H1 (cell line): ENCODE results near the gene MACROD2. TPM values are rescaled to one million over a fixed set of nuclear protein-coding genes. Genes with fewer than 3 reads are reported as not detected.

Experiments
- CTCF ChIA-PET: fragments of 300-600 bp; sonication (Branson Sonifier 250); formaldehyde crosslinking; loops from one replicate; lab custom pipeline; 2021; ENCODE audit not compliant: partially characterized antibody; lab: Charles Lee
- POLR2A ChIA-PET: fragments of 300-600 bp; sonication (Branson Sonifier 250); formaldehyde crosslinking; loops from one replicate; lab custom pipeline; 2021; ENCODE audit warnings: inconsistent platforms; ENCODE audit not compliant: partially characterized antibody; lab: Charles Lee
- DNase-seq, 2 experiments: peaks; one replicate each; pipeline versions ENCODE4 v3.0.0 to v3.0.0-alpha.2; 2010 to 2022; ENCODE audit warnings: low spot score in 2 of 2, low read depth in 1 of 2, mixed read lengths in 1 of 2
- FAIRE-seq: peaks from 2 replicates; lab custom pipeline; 2011; peaks lifted over from hg19 to GRCh38; lab: Jason Lieb, UNC
- H2AFZ ChIP-seq: 2 replicates; pipeline ENCODE4 v1.8.1; 2012; ENCODE audit warnings: low read length, inconsistent platforms
- H2AK5ac ChIP-seq: 2 replicates; pipeline ENCODE4 v1.6.1; 2013; ENCODE audit warnings: low read depth, low read length
- H2BK120ac ChIP-seq: replicated peaks from 2 replicates; pipeline ENCODE3; 2013; ENCODE audit warnings: low read depth, low read length, inconsistent platforms
- H2BK12ac ChIP-seq: 2 replicates; pipeline ENCODE4 v1.6.1; 2013; ENCODE audit warnings: low read depth, low read length
- H2BK15ac ChIP-seq: 2 replicates; pipeline ENCODE4 v1.6.1; 2013; ENCODE audit warnings: low read length
- H2BK20ac ChIP-seq: 2 replicates; pipeline ENCODE4 v1.6.1; 2013; ENCODE audit warnings: low read length
- H2BK5ac ChIP-seq: 2 replicates; pipeline ENCODE4 v1.6.1; 2013; ENCODE audit warnings: low read depth, low read length
- H3K14ac ChIP-seq: 2 replicates; pipeline ENCODE4 v1.6.1; 2013; ENCODE audit warnings: inconsistent platforms; ENCODE audit not compliant: insufficient read length
- H3K18ac ChIP-seq: 2 replicates; pipeline ENCODE4 v1.6.1; 2013; ENCODE audit warnings: low read length; ENCODE audit errors: extremely low read depth
- H3K23ac ChIP-seq: 2 replicates; pipeline ENCODE4 v1.6.1; 2013; ENCODE audit warnings: inconsistent platforms; ENCODE audit not compliant: insufficient read length
- H3K23me2 ChIP-seq: 2 replicates; pipeline ENCODE4 v1.6.1; 2013; ENCODE audit warnings: low read depth, low read length
- H3K27ac ChIP-seq: 2 replicates; pipeline ENCODE4 v1.6.1; 2011; ENCODE audit warnings: low read depth, low read length, inconsistent platforms
- H3K27me3 ChIP-seq, 4 experiments: replicated peaks in 1 of 4; 1 replicate in 1 of 4; 2 replicates in 3 of 4; pipeline versions ENCODE4 v1.6.1 to v1.8.1; 2011 to 2013; ENCODE audit warnings: low read length in 3 of 4, mild to moderate bottlenecking in 3 of 4, inconsistent platforms in 2 of 4, mixed read lengths in 2 of 4, moderate library complexity in 1 of 4; ENCODE audit not compliant: control insufficient read depth in 3 of 4, insufficient read depth in 3 of 4; ENCODE audit errors: extremely low read depth in 1 of 4
- H3K36me3 ChIP-seq, 4 experiments: 2 replicates each; pipeline versions ENCODE4 v1.6.1 to v1.8.1; 2011 to 2013; ENCODE audit warnings: mild to moderate bottlenecking in 4 of 4, low read length in 3 of 4, moderate library complexity in 2 of 4, control low read depth in 1 of 4, inconsistent platforms in 1 of 4; ENCODE audit not compliant: insufficient read depth in 4 of 4, control insufficient read depth in 2 of 4
- H3K4ac ChIP-seq: replicated peaks from 2 replicates; pipeline ENCODE3; 2013; ENCODE audit warnings: low read length, low read depth, mixed read lengths, inconsistent platforms; ENCODE audit not compliant: insufficient read length
- H3K4me1 ChIP-seq, 4 experiments: replicated peaks in 1 of 4; 1 replicate in 1 of 4; 2 replicates in 3 of 4; pipeline versions ENCODE4 v1.6.1 to v1.8.1; 2011 to 2013; ENCODE audit warnings: low read length in 3 of 4, inconsistent platforms in 2 of 4, mixed read lengths in 1 of 4; ENCODE audit not compliant: insufficient read depth in 4 of 4, control insufficient read depth in 3 of 4
- H3K4me2 ChIP-seq, 2 experiments: 2 replicates each; pipeline versions ENCODE4 v1.6.1 to v1.8.1; 2011 to 2013; ENCODE audit warnings: low read depth in 2 of 2, low read length in 2 of 2, control low read depth in 1 of 2, inconsistent platforms in 1 of 2, mild to moderate bottlenecking in 1 of 2; ENCODE audit not compliant: insufficient read depth in 1 of 2
- H3K4me3 ChIP-seq, 4 experiments: fragments of 200-600, 300-600 bp in 1 of 4; sonication (generic), shearing (Covaris generic), sonication (Bioruptor Twin) in 1 of 4; 2 replicates each; pipeline versions ENCODE4 v1.5.1 to v1.8.1; 2011 to 2016; ENCODE audit warnings: low read length in 4 of 4, low read depth in 3 of 4, control low read depth in 2 of 4, inconsistent platforms in 2 of 4, mild to moderate bottlenecking in 2 of 4, mixed read lengths in 1 of 4, moderate library complexity in 1 of 4; ENCODE audit not compliant: insufficient read depth in 2 of 4; ENCODE audit errors: extremely low read depth in 1 of 4
- H3K56ac ChIP-seq: replicated peaks from 2 replicates; pipeline ENCODE3; 2013; ENCODE audit warnings: low read depth, mild to moderate bottlenecking, mixed read lengths, low read length, inconsistent platforms; ENCODE audit not compliant: insufficient read length
- H3K79me1 ChIP-seq: 2 replicates; pipeline ENCODE4 v1.6.1; 2013; ENCODE audit warnings: low read depth, low read length, control low read depth
- H3K79me2 ChIP-seq, 2 experiments: 2 replicates each; pipeline versions ENCODE4 v1.6.1 to v1.8.1; 2012 to 2013; ENCODE audit warnings: low read length in 2 of 2, mild to moderate bottlenecking in 2 of 2, inconsistent platforms in 1 of 2; ENCODE audit not compliant: insufficient read depth in 2 of 2, control insufficient read depth in 1 of 2
- H3K9ac ChIP-seq, 4 experiments: replicated peaks in 1 of 4; 1 replicate in 1 of 4; 2 replicates in 3 of 4; pipeline versions ENCODE4 v1.6.1 to v1.8.1; 2011 to 2013; ENCODE audit warnings: low read depth in 3 of 4, low read length in 3 of 4, control low read depth in 2 of 4, mild to moderate bottlenecking in 2 of 4, moderate library complexity in 2 of 4, inconsistent platforms in 1 of 4; ENCODE audit errors: extremely low read depth in 1 of 4
- H3K9me3 ChIP-seq, 2 experiments: 2 replicates each; pipeline versions ENCODE4 v1.6.1 to v1.8.1; 2012 to 2013; ENCODE audit warnings: mild to moderate bottlenecking in 2 of 2, moderate library complexity in 2 of 2, control low read depth in 1 of 2, inconsistent platforms in 1 of 2, low read depth in 1 of 2, low read length in 1 of 2, mixed read lengths in 1 of 2; ENCODE audit not compliant: insufficient read depth in 2 of 2
- H4K20me1 ChIP-seq, 2 experiments: replicated peaks in 1 of 2; 2 replicates each; pipeline versions ENCODE3 to v1.8.1; 2011 to 2013; ENCODE audit warnings: inconsistent platforms in 2 of 2, low read length in 2 of 2, mild to moderate bottlenecking in 1 of 2; ENCODE audit not compliant: insufficient read depth in 2 of 2, control insufficient read depth in 1 of 2
- H4K5ac ChIP-seq: 2 replicates; pipeline ENCODE4 v1.6.1; 2013; ENCODE audit warnings: low read length, low read depth, mixed read lengths, inconsistent platforms; ENCODE audit not compliant: insufficient read length
- H4K8ac ChIP-seq: 2 replicates; pipeline ENCODE4 v1.8.0; 2013; ENCODE audit warnings: mild to moderate bottlenecking, moderate library complexity, low read length, inconsistent platforms; ENCODE audit not compliant: insufficient read depth; ENCODE audit errors: extremely low read depth
- H4K91ac ChIP-seq: replicated peaks from 2 replicates; pipeline ENCODE3; 2013; ENCODE audit warnings: low read length, mixed read lengths, inconsistent platforms; ENCODE audit not compliant: insufficient read length
- FOSL1 ChIP-seq: IDR thresholded peaks from 2 replicates; pipeline ENCODE4 v1.6.1; 2011; ENCODE audit warnings: mild to moderate bottlenecking, low read depth, low read length, moderate library complexity; ENCODE audit not compliant: insufficient read depth
- HDAC2 ChIP-seq, 2 experiments: fragments of 300-600 bp in 1 of 2; sonication (generic) in 1 of 2; IDR thresholded peaks; 2 replicates each; pipeline ENCODE4 v1.6.1; 2011 to 2012; ENCODE audit warnings: low read depth in 2 of 2, low read length in 2 of 2, mild to moderate bottlenecking in 2 of 2, moderate library complexity in 2 of 2, borderline replicate concordance in 1 of 2, inconsistent platforms in 1 of 2
- HDAC6 ChIP-seq: IDR thresholded peaks from one replicate; pipeline ENCODE4 v1.7.1; 2012; ENCODE audit warnings: low read depth, mild to moderate bottlenecking, inconsistent platforms, low read length, moderate library complexity
- KDM4A ChIP-seq: IDR thresholded peaks from one replicate; pipeline ENCODE4 v1.7.1; 2012; ENCODE audit warnings: low read depth, mild to moderate bottlenecking, moderate library complexity, low read length, inconsistent platforms; ENCODE audit not compliant: severe bottlenecking
- PHF8 ChIP-seq: fragments of 200-600 bp; sonication (generic); conservative IDR thresholded peaks from 2 replicates; pipeline ENCODE4 v1.7.1; 2012; ENCODE audit warnings: low read depth, mild to moderate bottlenecking, inconsistent platforms, low read length, moderate library complexity
- RAD21 ChIP-seq, 2 experiments: IDR thresholded peaks in 1 of 2; conservative IDR thresholded peaks in 1 of 2; 2 replicates each; pipeline ENCODE4 v1.6.1; 2011; ENCODE audit warnings: low read depth in 2 of 2, low read length in 2 of 2, improper control_type of control experiment in 1 of 2, inconsistent platforms in 1 of 2, mild to moderate bottlenecking in 1 of 2, moderate library complexity in 1 of 2
- SIN3A ChIP-seq, 2 experiments: IDR thresholded peaks in 1 of 2; conservative IDR thresholded peaks in 1 of 2; 2 replicates each; pipeline ENCODE4 v1.6.1; 2011 to 2012; ENCODE audit warnings: low read length in 2 of 2, improper control_type of control experiment in 1 of 2, low read depth in 1 of 2, mild to moderate bottlenecking in 1 of 2
- SP1 ChIP-seq: IDR thresholded peaks from 2 replicates; pipeline ENCODE4 v1.6.1; 2011; ENCODE audit warnings: low read depth, low read length
- SRF ChIP-seq: IDR thresholded peaks from 2 replicates; pipeline ENCODE4 v1.6.1; 2011; ENCODE audit warnings: mild to moderate bottlenecking, low read depth, low read length, moderate library complexity
- TAF7 ChIP-seq: optimal IDR thresholded peaks from 2 replicates; pipeline ENCODE3; 2011; ENCODE audit warnings: low read depth, mild to moderate bottlenecking, inconsistent platforms, low read length, moderate library complexity, borderline replicate concordance
- TBP ChIP-seq: IDR thresholded peaks from 2 replicates; pipeline ENCODE4 v1.6.1; 2011; ENCODE audit warnings: low read depth, low read length, improper control_type of control experiment
- WGBS, 2 experiments: shearing (Covaris generic) in 1 of 2; methylation state at CpG; one replicate each; pipeline versions ENCODE4 v1.1.6 to v1.1.7; 2013 to 2015; ENCODE audit warnings: low lambda C conversion rate in 2 of 2, mixed read lengths in 2 of 2, inconsistent platforms in 1 of 2, low coverage in 1 of 2, missing lambda C conversion rate in 1 of 2; ENCODE audit not compliant: insufficient replicate concordance in 2 of 2, insufficient coverage in 1 of 2, insufficient read length in 1 of 2; ENCODE audit errors: extremely low coverage in 1 of 2, missing lambda C conversion rate in 1 of 2; 5-methylcytosine and 5-hydroxymethylcytosine counted together
- polyA plus RNA-seq, 7 experiments: library from polyadenylated mRNA; depleted of rRNA in 3 of 7; stranded (reverse) in 5 of 7; unstranded in 2 of 7; fragments of >200 nt in 5 of 7; fragments of 200-250 nt in 2 of 7; gene quantifications; 1 replicate in 5 of 7; 2 replicates in 1 of 7; 4 replicates in 1 of 7; pipeline versions ENCODE4 v1.2.1 to v1.2.3, GENCODE V29; 2011 to 2013; ENCODE audit warnings: missing spikeins in 2 of 7, mixed read lengths in 2 of 7
- total RNA-seq: library from RNA; stranded (reverse); fragmentation: NEBNext Ultra II Directional; extraction: Animal tissue kit (Norgen Biotek cat#: 25700); gene quantifications from 2 replicates; pipeline ENCODE4 v1.2.1, GENCODE V29; 2021
- TF ChIP-seq, protein P1 (sequence below): IDR thresholded peaks from 2 replicates; pipeline ENCODE4 v1.6.1; 2011; ENCODE audit warnings: low read length, improper control_type of control experiment

MACROD2 gene
- total and polyA plus RNA-seq, 2 of the 8 experiments (the other 6 are each of a cell fraction or from before 2014, with no cell fraction given): 0.70 to 3.9 TPM

DNA sequence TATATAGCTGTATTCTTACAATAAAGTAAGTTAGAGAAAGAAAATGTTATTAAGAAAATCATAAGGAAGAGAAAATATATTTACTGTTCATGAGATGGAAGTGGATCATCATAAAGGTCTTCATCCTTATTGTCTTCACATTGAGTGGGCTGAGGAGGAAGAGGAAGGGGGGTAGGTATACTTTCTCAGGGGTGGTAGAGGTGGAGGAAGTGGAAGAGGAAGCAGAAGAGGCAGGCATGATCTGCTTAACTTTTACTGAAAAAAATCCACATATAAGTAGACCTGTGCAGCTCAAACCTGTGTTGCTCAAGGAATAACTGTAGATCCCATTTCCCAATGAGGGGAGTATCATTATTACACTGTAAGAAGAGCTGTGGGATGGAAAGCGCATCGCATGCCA is 1863.7 kb downstream of the MACROD2 start:
- no peak overlapping the region for H2BK20ac ChIP-seq
- POLR2A ChIA-PET: no interaction called here
- TF ChIP-seq SP1 (no peak), HDAC2 (IDR thresholded peaks at IDR 0.05; ENCODE audit: borderline replicate concordance in 1 of 2, low read depth in 2 of 2, low read length in 2 of 2) (no peak), RAD21 (IDR thresholded peaks at IDR 0.05 in 1 of 2, conservative IDR thresholded peaks at IDR 0.05 in 1 of 2; ENCODE audit: low read depth in 2 of 2, low read length in 2 of 2) (no peak), PHF8 (no peak), KDM4A (no peak), SRF (no peak), FOSL1 (no peak), TAF7 (no peak), HDAC6 (no peak), TBP (no peak), SIN3A (conservative IDR thresholded peaks at IDR 0.05 in 1 of 2, IDR thresholded peaks at IDR 0.05 in 1 of 2; ENCODE audit: low read depth in 1 of 2, low read length in 2 of 2) (no peak)
- TF ChIP-seq, protein P1, sequence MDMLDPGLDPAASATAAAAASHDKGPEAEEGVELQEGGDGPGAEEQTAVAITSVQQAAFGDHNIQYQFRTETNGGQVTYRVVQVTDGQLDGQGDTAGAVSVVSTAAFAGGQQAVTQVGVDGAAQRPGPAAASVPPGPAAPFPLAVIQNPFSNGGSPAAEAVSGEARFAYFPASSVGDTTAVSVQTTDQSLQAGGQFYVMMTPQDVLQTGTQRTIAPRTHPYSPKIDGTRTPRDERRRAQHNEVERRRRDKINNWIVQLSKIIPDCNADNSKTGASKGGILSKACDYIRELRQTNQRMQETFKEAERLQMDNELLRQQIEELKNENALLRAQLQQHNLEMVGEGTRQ: no peak

More for the DNA sequence above, 1863.7 kb downstream of the MACROD2 start:
- Histone ChIP-seq H3K18ac (no peak overlapping the region), H2BK5ac (no peak overlapping the region), H3K79me2 (no peaks in the 10 kb centered on the region), H3K23ac (no peak overlapping the region), H3K4me2 (no peak overlapping the region), H3K23me2 (no peaks in the 10 kb centered on the region), H4K91ac (no peak overlapping the region), H2AK5ac (no peak overlapping the region), H2BK120ac (no peak overlapping the region), H3K4me3 (no peak overlapping the region), H3K4ac (no peak overlapping the region), H3K27ac (no peak overlapping the region), H3K4me1 (peaks cover 0 to 2% (median 0%) of the 10 kb centered on the region in 4 experiments; a peak in 1 of 7 replicates), H3K14ac (no peak overlapping the region), H4K20me1 (no peaks in the 10 kb centered on the region), H3K56ac (no peak overlapping the region), H4K8ac (no peak overlapping the region), H3K79me1 (no peaks in the 10 kb centered on the region), H3K27me3 (no peaks in the 10 kb centered on the region), H4K5ac (no peak overlapping the region), H2BK12ac (no peak overlapping the region), H3K36me3 (no peaks in the 10 kb centered on the region), H3K9me3 (no peaks in the 10 kb centered on the region), H2BK15ac (no peak overlapping the region), H3K9ac (no peak overlapping the region), H2AFZ (no peak overlapping the region)
- WGBS, 2 experiments: 100% methylated on average over 2 of the region's 2 CpGs; no CpG with 5 or more reads in 1 of the 2 experiments
- CTCF ChIA-PET: interaction anchor here (1.0 kb wide), 1 partner anchor 20 kb away, joined by 3 read pairs; no protein-coding TSS in a partner anchor
- no peak for DNase-seq
- no peak for FAIRE-seq
